ENCODE data around the gene SNX27. TPM values are rescaled to one million over a fixed set of nuclear protein-coding genes. Genes with fewer than 3 reads are reported as not detected.

SNX27 gene
- total and polyA plus RNA-seq, 11 donors: 9.6 to 39.4 (median 29.0) TPM

- TF ChIP-seq, protein P1, sequence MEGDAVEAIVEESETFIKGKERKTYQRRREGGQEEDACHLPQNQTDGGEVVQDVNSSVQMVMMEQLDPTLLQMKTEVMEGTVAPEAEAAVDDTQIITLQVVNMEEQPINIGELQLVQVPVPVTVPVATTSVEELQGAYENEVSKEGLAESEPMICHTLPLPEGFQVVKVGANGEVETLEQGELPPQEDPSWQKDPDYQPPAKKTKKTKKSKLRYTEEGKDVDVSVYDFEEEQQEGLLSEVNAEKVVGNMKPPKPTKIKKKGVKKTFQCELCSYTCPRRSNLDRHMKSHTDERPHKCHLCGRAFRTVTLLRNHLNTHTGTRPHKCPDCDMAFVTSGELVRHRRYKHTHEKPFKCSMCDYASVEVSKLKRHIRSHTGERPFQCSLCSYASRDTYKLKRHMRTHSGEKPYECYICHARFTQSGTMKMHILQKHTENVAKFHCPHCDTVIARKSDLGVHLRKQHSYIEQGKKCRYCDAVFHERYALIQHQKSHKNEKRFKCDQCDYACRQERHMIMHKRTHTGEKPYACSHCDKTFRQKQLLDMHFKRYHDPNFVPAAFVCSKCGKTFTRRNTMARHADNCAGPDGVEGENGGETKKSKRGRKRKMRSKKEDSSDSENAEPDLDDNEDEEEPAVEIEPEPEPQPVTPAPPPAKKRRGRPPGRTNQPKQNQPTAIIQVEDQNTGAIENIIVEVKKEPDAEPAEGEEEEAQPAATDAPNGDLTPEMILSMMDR (IDR thresholded peaks at IDR 0.05): no peak
- Histone ChIP-seq H3K27ac (no peak overlapping the region), H3K9me3 (no peaks in the 10 kb centered on the region), H3K4me3 (no peak overlapping the region), H3K36me3 (peaks cover 0 to 13% (median 0%) of the 10 kb centered on the region in 9 donors), H3K4me1 (no peaks in the 10 kb centered on the region), H3K27me3 (no peaks in the 10 kb centered on the region)
- intact Hi-C loops (cut with DNase I): no loop called here
- DNase-seq: no peak
- ATAC-seq: no peak
- WGBS, 4 donors: 83 to 86% (median 85%) methylated on average over 9 of the region's 9 CpGs
Measured at GRCh38 chr1:151629278-151629677, 17.4 kb downstream of the SNX27 start.

DNA sequence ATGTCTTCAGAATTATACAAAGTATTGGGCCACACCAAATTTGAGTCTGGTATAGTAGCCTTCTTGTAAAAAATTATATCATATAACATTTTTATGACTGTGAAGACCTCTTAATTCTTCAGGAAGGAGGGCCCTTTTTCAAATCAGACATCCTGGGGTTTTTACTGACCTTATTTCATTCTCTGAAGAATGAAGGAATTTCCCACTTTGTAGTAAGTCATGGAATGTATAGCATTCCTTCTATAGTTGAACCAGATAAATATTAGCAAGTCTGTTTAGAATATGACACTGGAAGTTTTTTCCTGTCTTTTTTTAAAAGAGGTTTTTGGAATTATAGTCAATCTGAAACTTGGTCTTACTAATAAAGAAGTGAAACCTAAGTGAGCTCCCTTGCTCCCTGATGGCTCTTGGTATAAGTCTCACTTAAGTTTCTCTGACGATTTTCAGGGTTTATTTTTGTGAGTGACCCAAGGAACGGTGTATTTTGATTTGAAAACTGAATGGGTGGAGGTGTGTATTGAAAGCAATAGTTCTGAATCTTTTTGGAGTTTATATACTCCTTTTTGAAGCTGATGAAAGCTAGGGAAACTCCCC is 23.7 kb downstream of the SNX27 start:
- H3K36me3 ChIP-seq: peaks cover 0 to 7% (median 0%) of the 10 kb centered on the region in 9 donors
- H3K9me3 ChIP-seq: no peaks in the 10 kb centered on the region
- peaks cover 0 to 33% (median 14%) of the 10 kb centered on the region in 12 donors for H3K4me1 ChIP-seq
- no peak overlapping the region for H3K4me3 ChIP-seq
- TF ChIP-seq, protein P1 (IDR thresholded peaks at IDR 0.05): no peak
- TF ChIP-seq POLR2A (IDR thresholded peaks at IDR 0.05): no peak
- H3K27ac ChIP-seq: no peak overlapping the region
- DNase-seq (no peak), ATAC-seq (no peak)
- WGBS, 4 donors: 64 to 85% (median 70%) methylated on average over 2 of the region's 2 CpGs
- intact Hi-C loops (cut with DNase I): no loop called here
- H3K27me3 ChIP-seq: no peaks in the 10 kb centered on the region

DNA sequence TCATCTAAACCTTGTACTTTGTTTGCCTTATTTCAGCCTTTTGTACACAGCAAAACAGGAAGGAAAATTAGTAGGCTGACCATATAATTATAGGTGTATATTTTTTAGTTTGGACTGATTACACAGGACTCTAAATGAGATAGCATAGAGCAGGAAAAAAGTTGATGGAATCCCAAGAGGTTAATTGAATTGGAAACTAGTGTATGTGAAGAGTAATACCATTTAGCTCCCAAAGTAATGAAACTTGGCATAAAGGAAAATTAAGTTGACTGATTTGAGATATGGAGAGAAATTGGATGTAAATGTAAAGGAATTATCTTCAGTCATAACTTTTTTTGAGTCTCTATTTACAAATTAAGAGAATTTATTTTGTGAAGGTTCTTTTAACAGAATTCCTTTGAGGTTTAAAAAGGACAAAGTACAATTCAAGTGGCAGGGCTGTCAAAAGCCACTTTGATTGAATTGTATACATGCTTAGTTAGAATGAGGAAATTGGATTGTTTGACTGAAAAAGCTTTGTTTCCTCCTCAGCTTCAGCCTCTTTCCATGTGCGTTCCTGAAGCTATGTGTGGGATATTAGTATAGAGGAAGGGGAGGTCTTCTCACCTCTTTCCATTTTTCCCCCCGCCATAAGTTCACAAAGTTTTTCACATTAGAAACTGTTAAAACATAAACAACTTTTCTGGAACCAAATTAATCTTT is 26.4 kb downstream of the SNX27 start:
- ATAC-seq (no peak), DNase-seq (no peak)
- H3K27ac ChIP-seq: no peak overlapping the region
- no peaks in the 10 kb centered on the region for H3K9me3 ChIP-seq
- peaks cover 0 to 33% (median 14%) of the 10 kb centered on the region in 12 donors for H3K4me1 ChIP-seq
- no peaks in the 10 kb centered on the region for H3K27me3 ChIP-seq
- TF ChIP-seq POLR2A (IDR thresholded peaks at IDR 0.05): no peak
- TF ChIP-seq, protein P1 (IDR thresholded peaks at IDR 0.05): no peak
- intact Hi-C loops (cut with DNase I): no loop called here
- WGBS, 4 donors: 74 to 85% (median 78%) methylated on average over 2 of the region's 2 CpGs
- H3K4me3 ChIP-seq: no peak overlapping the region
- peaks cover 0 to 11% (median 5%) of the 10 kb centered on the region in 9 donors for H3K36me3 ChIP-seq

DNA sequence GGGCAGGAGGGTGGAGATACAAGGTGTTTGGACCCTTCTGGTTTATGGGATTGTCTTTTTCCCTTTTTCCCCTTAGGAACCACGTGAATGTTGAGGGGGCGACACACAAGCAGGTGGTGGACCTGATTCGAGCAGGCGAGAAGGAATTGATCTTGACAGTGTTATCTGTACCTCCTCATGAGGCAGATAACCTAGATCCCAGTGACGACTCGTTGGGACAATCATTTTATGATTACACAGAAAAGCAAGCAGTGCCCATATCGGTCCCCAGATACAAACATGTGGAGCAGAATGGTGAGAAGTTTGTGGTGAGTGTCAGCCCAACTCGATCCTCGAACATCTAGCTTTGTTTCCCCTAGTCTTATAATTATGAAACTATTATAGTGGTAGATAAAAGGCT is 27.0 kb downstream of the SNX27 start:
- TF ChIP-seq, protein P1 (IDR thresholded peaks at IDR 0.05): no peak

More for the DNA sequence above, 27.0 kb downstream of the SNX27 start:
- no peak for ATAC-seq
- WGBS, 4 donors: 62 to 68% (median 65%) methylated on average over 8 to 9 of the region's 9 CpGs
- intact Hi-C loops (cut with DNase I): no loop called here
- peaks cover 0 to 33% (median 14%) of the 10 kb centered on the region in 12 donors for H3K4me1 ChIP-seq
- H3K9me3 ChIP-seq: no peaks in the 10 kb centered on the region
- H3K27ac ChIP-seq: no peak overlapping the region
- H3K36me3 ChIP-seq: peaks cover 0 to 11% (median 5%) of the 10 kb centered on the region in 9 donors
- DNase-seq: no peak
- H3K4me3 ChIP-seq: no peak overlapping the region
- H3K27me3 ChIP-seq: no peaks in the 10 kb centered on the region

Measured in heart left ventricle (tissue), 16 donors.